Activated CD4-positive, alpha-beta T cell treated with anti-CD3 and anti-CD28 coated beads, Interleukin-2, amount 10 ng/mL, durations not matched to agents 7 days and 5 days (primary cell): Measurements from ENCODE around the gene SEC61A2. TPM values are rescaled to one million over a fixed set of nuclear protein-coding genes. Genes with fewer than 3 reads are reported as not detected.
"Not testable (repeated sequence)": the region's sequence is repeated elsewhere in the genome, so short reads cannot be mapped to it uniquely, and the experiment has no call there.

ENCODE experiments used
- CTCF ChIA-PET: fragments of 350-600 bp; sonication (Branson Sonifier 250); formaldehyde crosslinking; loops from one replicate; lab custom pipeline; 2021; ENCODE audit warnings: antibody characterized with exemption; lab: Charles Lee
- POLR2A ChIA-PET: fragments of 350-600 bp; sonication (Branson Sonifier 250); formaldehyde crosslinking; loops from one replicate; lab custom pipeline; 2021; ENCODE audit warnings: antibody characterized with exemption; lab: Charles Lee
- DNase-seq: peaks from one replicate; pipeline ENCODE4 v3.0.0-alpha.2; 2020
- H3K27ac Mint-ChIP-seq: one replicate; pipeline ENCODE4 v1.8.0; 2021; ENCODE audit warnings: mild to moderate bottlenecking, moderate library complexity, mixed read lengths
- H3K27me3 Mint-ChIP-seq: one replicate; pipeline ENCODE4 v1.8.0; 2021; ENCODE audit warnings: mixed read lengths
- H3K36me3 Mint-ChIP-seq: one replicate; pipeline ENCODE4 v1.8.0; 2021; ENCODE audit warnings: low read depth, mixed read lengths
- H3K4me1 Mint-ChIP-seq: one replicate; pipeline ENCODE4 v1.8.0; 2021; ENCODE audit warnings: mixed read lengths
- H3K4me3 Mint-ChIP-seq: one replicate; pipeline ENCODE4 v1.8.0; 2021; ENCODE audit warnings: mild to moderate bottlenecking, moderate library complexity, mixed read lengths
- H3K9me3 Mint-ChIP-seq: one replicate; pipeline ENCODE4 v1.8.0; 2021; ENCODE audit warnings: mixed read lengths
- total RNA-seq, 2 experiments: library from RNA; stranded (reverse); gene quantifications; one replicate each; pipeline ENCODE4 v1.2.3, GENCODE V29; 2021

Gene SEC61A2
- total RNA-seq, 2 experiments from 2014 or later, result 7.9 to 10.0 TPM

- no peaks in the 10 kb centered on the region for H3K27me3 Mint-ChIP-seq
- ChIA-PET CTCF (no interaction called here), POLR2A (no interaction called here)
- H3K4me1 Mint-ChIP-seq, result no peaks in the 10 kb centered on the region
- H3K9me3 Mint-ChIP-seq, result no peaks in the 10 kb centered on the region
- no peak overlapping the region for H3K27ac Mint-ChIP-seq
- peaks cover 47% of the 10 kb centered on the region for H3K36me3 Mint-ChIP-seq
- H3K4me3 Mint-ChIP-seq, result no peak overlapping the region
- no peak for DNase-seq
These were observed 35.6 kb downstream of the SEC61A2 start for GRCh38 chr10:12165036-12165435.

- peaks cover 46% of the 10 kb centered on the region for H3K36me3 Mint-ChIP-seq
- no peaks in the 10 kb centered on the region for H3K9me3 Mint-ChIP-seq
- no peak overlapping the region for H3K27ac Mint-ChIP-seq
- no peaks in the 10 kb centered on the region for H3K27me3 Mint-ChIP-seq
- no peak overlapping the region for H3K4me3 Mint-ChIP-seq
- no peak for DNase-seq
- POLR2A ChIA-PET, result interaction anchor here (0.6 kb wide), 1 partner anchor 19 kb away, joined by 4 read pairs; no protein-coding TSS in a partner anchor
- no peaks in the 10 kb centered on the region for H3K4me1 Mint-ChIP-seq
- CTCF ChIA-PET, result interaction anchor here (0.6 to 1.8 kb wide), 4 partner anchors 11 to 153 kb away, joined by 3 to 6 read pairs (median 4); no protein-coding TSS in a partner anchor
These were observed 36.7 kb downstream of the SEC61A2 start for GRCh38 chr10:12165999-12166775.

- H3K4me3 Mint-ChIP-seq, POLR2A ChIA-PET, DNase-seq, H3K9me3 Mint-ChIP-seq, H3K4me1 Mint-ChIP-seq, H3K27ac Mint-ChIP-seq, H3K27me3 Mint-ChIP-seq: not testable (repeated sequence)
- CTCF ChIA-PET, result interaction anchor here (0.6 to 0.9 kb wide), 2 partner anchors 23 to 43 kb away, joined by 3 read pairs; no protein-coding TSS in a partner anchor
- H3K36me3 Mint-ChIP-seq, result peaks cover 41% of the 10 kb centered on the region
These were observed 42.0 kb downstream of the SEC61A2 start for GRCh38 chr10:12171512-12171911.

GRCh38 chr10:12177642-12178041 is 48.2 kb downstream of the SEC61A2 start:
- no peak for DNase-seq
- Mint-ChIP-seq H3K36me3 (peaks cover 51% of the 10 kb centered on the region), H3K9me3 (no peaks in the 10 kb centered on the region), H3K4me3 (no peak overlapping the region), H3K27ac (no peak overlapping the region), H3K27me3 (no peaks in the 10 kb centered on the region), H3K4me1 (peaks cover 35% of the 10 kb centered on the region)
- CTCF ChIA-PET, result interaction anchor here (0.6 to 1.0 kb wide), 3 partner anchors 9 to 11 kb away, joined by 3 to 5 read pairs (median 4); no protein-coding TSS in a partner anchor
- POLR2A ChIA-PET, result no interaction called here

- Mint-ChIP-seq H3K27ac (peak overlapping the region; percentile 92), H3K36me3 (peaks cover 52% of the 10 kb centered on the region), H3K4me3 (no peak overlapping the region), H3K9me3 (peaks cover 2% of the 10 kb centered on the region), H3K4me1 (peaks cover 35% of the 10 kb centered on the region), H3K27me3 (no peaks in the 10 kb centered on the region)
- no peak for DNase-seq
- ChIA-PET CTCF (interaction anchor here (0.7 to 1.7 kb wide), 5 partner anchors 10 to 920 kb away, joined by 3 to 6 read pairs (median 4); partner anchors contain the start of genes CDC123, NUDT5 and OPTN), POLR2A (no interaction called here)
These were observed 50.2 kb downstream of the SEC61A2 start for GRCh38 chr10:12179606-12180170.

GRCh38 chr10:12180221-12180974 is 50.9 kb downstream of the SEC61A2 start:
- Mint-ChIP-seq H3K36me3 (peaks cover 55% of the 10 kb centered on the region), H3K27me3 (no peaks in the 10 kb centered on the region), H3K9me3 (peaks cover 2% of the 10 kb centered on the region), H3K27ac (peak overlapping the region; percentile 92), H3K4me3 (no peak overlapping the region), H3K4me1 (peaks cover 39% of the 10 kb centered on the region)
- DNase-seq, result no peak
- ChIA-PET POLR2A (no interaction called here), CTCF (interaction anchor here (0.7 to 1.7 kb wide), 4 partner anchors 11 to 35 kb away, joined by 3 to 6 read pairs (median 5); partner anchors contain the start of genes CDC123 and NUDT5)

GRCh38 chr10:12181065-12181775 is 51.7 kb downstream of the SEC61A2 start:
- ChIA-PET CTCF (interaction anchor here (1.4 kb wide), 1 partner anchor 23 kb away, joined by 3 read pairs; no protein-coding TSS in a partner anchor), POLR2A (no interaction called here)
- H3K4me3 Mint-ChIP-seq, result no peak overlapping the region

GRCh38 chr10:12184165-12184564 is 54.7 kb downstream of the SEC61A2 start:
- Mint-ChIP-seq H3K27me3 (no peaks in the 10 kb centered on the region), H3K36me3 (peaks cover 63% of the 10 kb centered on the region), H3K27ac (no peak overlapping the region), H3K4me3 (no peak overlapping the region), H3K9me3 (peaks cover 2% of the 10 kb centered on the region), H3K4me1 (peaks cover 58% of the 10 kb centered on the region)
- ChIA-PET CTCF (interaction anchor here (1.1 kb wide), 1 partner anchor 11 kb away, joined by 3 read pairs; no protein-coding TSS in a partner anchor), POLR2A (no interaction called here)
- DNase-seq, result no peak

More at GRCh38 chr10:12181065-12181775, 51.7 kb downstream of the SEC61A2 start:
- peaks cover 61% of the 10 kb centered on the region for H3K36me3 Mint-ChIP-seq
- peak overlapping the region; percentile 92 for H3K27ac Mint-ChIP-seq
- DNase-seq, result peak; percentile 77
- peaks cover 2% of the 10 kb centered on the region for H3K9me3 Mint-ChIP-seq
- no peaks in the 10 kb centered on the region for H3K27me3 Mint-ChIP-seq
- H3K4me1 Mint-ChIP-seq, result peaks cover 43% of the 10 kb centered on the region

- no peak overlapping the region for H3K4me3 Mint-ChIP-seq
- CTCF ChIA-PET, result interaction anchor here (0.6 to 1.3 kb wide), 2 partner anchors 9 to 108 kb away, joined by 4 to 7 read pairs; partner anchors contain the start of genes CDC123 and NUDT5
- POLR2A ChIA-PET, result interaction anchor here (1.0 kb wide), 1 partner anchor 9 kb away, joined by 13 read pairs; the partner anchor contains the start of gene NUDT5
These were observed 56.8 kb downstream of the SEC61A2 start for GRCh38 chr10:12186323-12186722.

GRCh38 chr10:12187321-12187905 is 57.9 kb downstream of the SEC61A2 start:
- Mint-ChIP-seq H3K27me3 (no peaks in the 10 kb centered on the region), H3K9me3 (peaks cover 2% of the 10 kb centered on the region), H3K36me3 (peaks cover 59% of the 10 kb centered on the region), H3K27ac (no peak overlapping the region), H3K4me3 (no peak overlapping the region), H3K4me1 (peaks cover 49% of the 10 kb centered on the region)
- ChIA-PET CTCF (interaction anchor here (1.8 kb wide), 1 partner anchor 10 kb away, joined by 4 read pairs; no protein-coding TSS in a partner anchor), POLR2A (no interaction called here)
- no peak for DNase-seq

More at GRCh38 chr10:12186323-12186722, 56.8 kb downstream of the SEC61A2 start:
- DNase-seq, result no peak
- H3K27ac Mint-ChIP-seq, result peak overlapping the region; percentile 51
- peaks cover 59% of the 10 kb centered on the region for H3K36me3 Mint-ChIP-seq
- peaks cover 49% of the 10 kb centered on the region for H3K4me1 Mint-ChIP-seq
- H3K9me3 Mint-ChIP-seq, result peaks cover 2% of the 10 kb centered on the region
- H3K27me3 Mint-ChIP-seq, result no peaks in the 10 kb centered on the region

- no peak overlapping the region for H3K4me3 Mint-ChIP-seq
- H3K36me3 Mint-ChIP-seq, result peaks cover 55% of the 10 kb centered on the region
- DNase-seq, result no peak
- peaks cover 57% of the 10 kb centered on the region for H3K4me1 Mint-ChIP-seq
- CTCF ChIA-PET, result no interaction called here
- H3K9me3 Mint-ChIP-seq, result no peaks in the 10 kb centered on the region
- POLR2A ChIA-PET, result no interaction called here
- no peak overlapping the region for H3K27ac Mint-ChIP-seq
- H3K27me3 Mint-ChIP-seq, result no peaks in the 10 kb centered on the region
These were observed 59.2 kb downstream of the SEC61A2 start for GRCh38 chr10:12188656-12189055.
